SK-N-MC (cell line): Measurements from ENCODE around the gene MAP3K21.

Experiments
- DNase-seq: peaks from one replicate; pipeline ENCODE4 v3.0.0-alpha.2; 2011; ENCODE audit warnings: low read depth, low spot score
- H3K27ac ChIP-seq: fragments of 200-600 bp; sonication (generic); 2 replicates; pipeline ENCODE4 v1.5.1; 2016; ENCODE audit warnings: mixed run types
- H3K36me3 ChIP-seq: fragments of 200-600 bp; sonication (generic); 2 replicates; pipeline ENCODE4 v1.6.1; 2017; ENCODE audit warnings: antibody characterized with exemption, low read length, mixed read lengths; ENCODE audit not compliant: insufficient read depth
- H3K4me3 ChIP-seq: fragments of 200-600 bp; sonication (generic); 2 replicates; pipeline ENCODE4 v1.5.1; 2016
- H3K9ac ChIP-seq: fragments of 200-600 bp; sonication (generic); 2 replicates; pipeline ENCODE4 v1.8.0; 2017; ENCODE audit warnings: mixed run types, mixed read lengths; ENCODE audit not compliant: insufficient read length
- H3K9me3 ChIP-seq: fragments of 200-600 bp; sonication (generic); 2 replicates; pipeline ENCODE4 v1.6.1; 2017; ENCODE audit warnings: low read depth, mild to moderate bottlenecking, antibody characterized with exemption, low read length, moderate library complexity, mixed read lengths
- EZH2 ChIP-seq: fragments of 200-600 bp; sonication (generic); IDR thresholded peaks from one replicate; pipeline ENCODE4 v1.6.1; 2017; ENCODE audit warnings: antibody characterized with exemption
- FOXP2 ChIP-seq: optimal IDR thresholded peaks from 2 replicates; pipeline ENCODE3; 2011; ENCODE audit warnings: mild to moderate bottlenecking, moderate library complexity; ENCODE audit not compliant: insufficient read depth; ENCODE audit errors: extremely low read length, control extremely low read depth
- POLR2AphosphoS5 ChIP-seq: IDR thresholded peaks from 2 replicates; pipeline ENCODE4 v1.6.1; 2012; ENCODE audit warnings: mild to moderate bottlenecking, low read depth, low read length, borderline replicate concordance

The MAP3K21 gene

GRCh38 chr1:233334092-233334491 lies 6.6 kb downstream of the MAP3K21 start:
- Histone ChIP-seq H3K36me3 (no peaks in the 10 kb centered on the region), H3K9me3 (no peaks in the 10 kb centered on the region), H3K9ac (no peak overlapping the region), H3K4me3 (no peak overlapping the region), H3K27ac (no peak overlapping the region)
- TF ChIP-seq FOXP2 = no peak
- TF ChIP-seq EZH2 = no peak
- TF ChIP-seq POLR2AphosphoS5 = no peak
- no peak for DNase-seq

GRCh38 chr1:233336554-233337456 lies 9.3 kb downstream of the MAP3K21 start:
- Histone ChIP-seq H3K36me3 (no peaks in the 10 kb centered on the region), H3K27ac (no peak overlapping the region), H3K4me3 (no peak overlapping the region), H3K9me3 (no peaks in the 10 kb centered on the region), H3K9ac (no peak overlapping the region)
- no peak for TF ChIP-seq EZH2
- no peak for TF ChIP-seq POLR2AphosphoS5
- no peak for TF ChIP-seq FOXP2
- no peak for DNase-seq

GRCh38 chr1:233337505-233337904 lies 10.0 kb downstream of the MAP3K21 start:
- H3K27ac ChIP-seq = no peak overlapping the region
- no peak overlapping the region for H3K9ac ChIP-seq
- H3K36me3 ChIP-seq = no peaks in the 10 kb centered on the region
- TF ChIP-seq POLR2AphosphoS5 (no peak), EZH2 (no peak), FOXP2 (no peak)
- H3K4me3 ChIP-seq = no peak overlapping the region
- DNase-seq = no peak
- no peaks in the 10 kb centered on the region for H3K9me3 ChIP-seq

DNA sequence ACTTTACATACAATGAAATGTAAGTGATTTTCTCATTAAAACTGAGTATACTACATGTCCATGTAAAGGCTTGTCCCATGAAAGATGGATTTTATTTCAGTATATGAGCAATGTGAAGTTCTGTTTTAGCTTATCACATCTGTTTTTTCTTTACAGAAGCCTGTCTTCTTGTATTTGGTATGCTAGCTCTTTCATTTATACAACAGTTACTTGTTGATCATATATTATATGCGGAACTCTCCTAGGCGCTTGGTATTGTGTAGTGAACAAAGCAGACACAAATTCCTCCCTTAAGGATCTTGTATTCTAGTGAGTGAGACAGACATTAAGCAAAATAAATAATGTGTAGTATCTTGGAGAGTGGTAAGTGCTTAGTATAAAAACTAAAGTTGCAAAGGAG lies 10.6 kb downstream of the MAP3K21 start:
- TF ChIP-seq POLR2AphosphoS5 (no peak), EZH2 (no peak), FOXP2 (no peak)
- Histone ChIP-seq H3K4me3 (no peak overlapping the region), H3K27ac (no peak overlapping the region), H3K9me3 (no peaks in the 10 kb centered on the region), H3K9ac (no peak overlapping the region), H3K36me3 (no peaks in the 10 kb centered on the region)
- no peak for DNase-seq

GRCh38 chr1:233340031-233340555 lies 12.6 kb downstream of the MAP3K21 start:
- H3K27ac ChIP-seq = no peak overlapping the region
- H3K4me3 ChIP-seq = no peak overlapping the region
- no peaks in the 10 kb centered on the region for H3K36me3 ChIP-seq
- no peak for DNase-seq
- no peak for TF ChIP-seq FOXP2
- TF ChIP-seq POLR2AphosphoS5 = no peak
- no peak for TF ChIP-seq EZH2
- H3K9me3 ChIP-seq = no peaks in the 10 kb centered on the region
- H3K9ac ChIP-seq = no peak overlapping the region

DNA sequence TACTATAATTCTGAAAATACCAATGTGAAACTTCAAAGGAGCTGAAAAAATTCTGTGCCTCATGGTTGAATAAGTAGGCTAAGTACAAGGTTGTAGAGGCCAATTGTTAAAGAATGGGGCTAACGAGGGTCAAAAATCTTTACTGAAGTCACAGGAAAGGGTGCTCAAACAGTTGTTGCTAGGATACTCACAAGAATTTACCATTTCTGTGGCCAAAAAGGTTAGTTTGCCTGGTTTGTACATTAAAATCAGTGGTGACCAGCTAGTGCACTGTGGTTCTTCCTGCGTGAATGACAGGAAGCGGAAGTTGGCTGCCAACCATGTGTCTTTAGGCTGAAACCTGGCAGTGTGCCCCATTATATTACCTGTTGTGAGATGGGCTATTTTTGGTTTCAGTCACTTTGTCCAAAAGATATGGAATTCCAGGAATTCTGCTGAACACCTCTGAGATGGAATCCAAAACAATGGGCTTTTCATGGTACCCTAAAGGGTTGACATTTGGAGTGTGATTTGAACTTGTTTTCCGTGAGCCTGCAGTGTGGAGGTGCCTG lies 13.5 kb downstream of the MAP3K21 start:
- TF ChIP-seq FOXP2 = no peak
- no peak for TF ChIP-seq EZH2
- TF ChIP-seq POLR2AphosphoS5 = no peak
- Histone ChIP-seq H3K4me3 (no peak overlapping the region), H3K9ac (no peak overlapping the region), H3K9me3 (no peaks in the 10 kb centered on the region), H3K36me3 (no peaks in the 10 kb centered on the region), H3K27ac (no peak overlapping the region)
- DNase-seq = no peak

GRCh38 chr1:233342086-233342485 lies 14.6 kb downstream of the MAP3K21 start:
- Histone ChIP-seq H3K9ac (no peak overlapping the region), H3K4me3 (no peak overlapping the region), H3K27ac (no peak overlapping the region), H3K9me3 (no peaks in the 10 kb centered on the region), H3K36me3 (no peaks in the 10 kb centered on the region)
- TF ChIP-seq FOXP2 (no peak), POLR2AphosphoS5 (no peak), EZH2 (no peak)
- no peak for DNase-seq

DNA sequence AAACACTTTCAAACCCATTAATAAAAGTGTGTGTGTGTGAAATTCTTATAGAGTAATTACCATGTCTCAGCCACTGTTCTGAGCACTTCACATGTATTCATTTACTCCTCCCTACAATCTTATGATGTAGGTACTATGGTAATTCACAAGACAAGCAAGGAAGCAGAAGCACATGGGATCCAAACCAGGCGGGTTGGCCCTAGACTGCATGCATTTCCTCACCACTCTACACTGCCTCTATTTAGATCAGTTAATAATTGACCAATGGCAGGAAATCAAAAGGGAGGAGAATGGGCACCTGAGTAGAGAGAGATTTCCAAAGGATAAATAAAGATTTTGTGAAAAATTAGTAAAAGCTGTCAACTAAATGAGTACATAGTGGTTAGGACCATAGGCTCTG lies 15.7 kb downstream of the MAP3K21 start:
- TF ChIP-seq FOXP2 = no peak
- TF ChIP-seq POLR2AphosphoS5 = no peak
- TF ChIP-seq EZH2 = no peak
- Histone ChIP-seq H3K36me3 (no peaks in the 10 kb centered on the region), H3K9me3 (no peaks in the 10 kb centered on the region), H3K27ac (no peak overlapping the region), H3K4me3 (no peak overlapping the region), H3K9ac (no peak overlapping the region)
- no peak for DNase-seq

DNA sequence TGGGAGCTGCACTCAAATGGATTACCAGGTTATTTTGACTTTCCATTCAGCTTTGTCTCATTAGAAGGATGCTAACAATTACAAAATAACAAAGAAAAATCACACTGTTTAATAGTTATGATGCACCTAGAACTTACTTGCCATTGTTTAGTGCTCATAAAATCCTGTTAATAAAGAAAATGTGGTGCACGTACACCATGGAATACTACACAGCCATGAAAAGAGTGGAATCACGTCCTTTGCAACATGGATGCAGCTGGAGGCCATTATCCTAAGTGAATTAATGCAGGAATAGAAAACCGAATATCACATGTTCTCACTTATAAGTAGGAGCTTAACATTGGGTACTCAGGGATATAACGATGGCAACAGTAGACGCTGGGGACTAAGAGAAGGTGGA lies 19.8 kb downstream of the MAP3K21 start:
- DNase-seq = no peak
- Histone ChIP-seq H3K9me3 (no peaks in the 10 kb centered on the region), H3K36me3 (no peaks in the 10 kb centered on the region), H3K9ac (no peak overlapping the region), H3K27ac (no peak overlapping the region), H3K4me3 (no peak overlapping the region)
- no peak for TF ChIP-seq POLR2AphosphoS5
- TF ChIP-seq FOXP2 = no peak
- TF ChIP-seq EZH2 = no peak
